Neural progenitor cell (in vitro differentiated cells): ENCODE measurements around the gene GATAD2B. TPM values are rescaled to one million over a fixed set of nuclear protein-coding genes. Genes with fewer than 3 reads are reported as not detected.
"Not testable (repeated sequence)": the region's sequence is repeated elsewhere in the genome, so short reads cannot be mapped to it uniquely, and the experiment has no call there.

Source experiments
- DNase-seq: peaks from one replicate; pipeline ENCODE4 v3.0.0-alpha.2; 2016; ENCODE audit warnings: low spot score
- H2AFZ ChIP-seq: fragments of 200-600 bp; sonication (generic); replicated peaks from 2 replicates; pipeline ENCODE4 v1.6.1; 2016; ENCODE audit warnings: antibody characterized with exemption
- H3F3A ChIP-seq: fragments of 200-600 bp; sonication (generic); 2 replicates; pipeline ENCODE4 v1.6.1; 2016; ENCODE audit warnings: antibody characterized with exemption, low read depth
- H3K27ac ChIP-seq: fragments of 200-600 bp; sonication (generic); 2 replicates; pipeline ENCODE4 v1.5.1; 2016; ENCODE audit warnings: mild to moderate bottlenecking
- H3K27me3 ChIP-seq: fragments of 200-600 bp; sonication (generic); 2 replicates; pipeline ENCODE4 v1.6.1; 2016; ENCODE audit warnings: mild to moderate bottlenecking, moderate library complexity
- H3K36me3 ChIP-seq: fragments of 200-600 bp; sonication (generic); 2 replicates; pipeline ENCODE4 v1.5.1; 2016
- H3K4me1 ChIP-seq: fragments of 200-600 bp; sonication (generic); 2 replicates; pipeline ENCODE4 v1.6.1; 2016; ENCODE audit warnings: mixed run types
- H3K4me2 ChIP-seq: fragments of 200-600 bp; sonication (generic); 2 replicates; pipeline ENCODE4 v1.6.1; 2016
- H3K4me3 ChIP-seq: fragments of 200-600 bp; sonication (generic); 2 replicates; pipeline ENCODE4 v1.5.1; 2016
- H3K79me2 ChIP-seq: fragments of 200-600 bp; sonication (generic); 2 replicates; pipeline ENCODE4 v1.6.1; 2016; ENCODE audit warnings: low read depth
- H3K9ac ChIP-seq: fragments of 200-600 bp; sonication (generic); 2 replicates; pipeline ENCODE4 v1.6.1; 2016
- H3K9me3 ChIP-seq: fragments of 200-600 bp; sonication (generic); 2 replicates; pipeline ENCODE4 v1.5.1; 2016; ENCODE audit warnings: low read depth
- H4K20me1 ChIP-seq: fragments of 200-600 bp; sonication (generic); 2 replicates; pipeline ENCODE4 v1.6.1; 2016; ENCODE audit warnings: low read depth
- H3K27ac Mint-ChIP-seq: 3 replicates; pipeline ENCODE4 v1.8.0; 2021; ENCODE audit warnings: mixed read lengths
- H3K27me3 Mint-ChIP-seq: 2 replicates; pipeline ENCODE4 v1.8.0; 2022; ENCODE audit warnings: low read depth, mild to moderate bottlenecking, inconsistent platforms, moderate library complexity, mixed read lengths; ENCODE audit not compliant: insufficient read depth
- H3K36me3 Mint-ChIP-seq: 3 replicates; pipeline ENCODE4 v1.8.0; 2021; ENCODE audit warnings: mixed read lengths
- H3K4me1 Mint-ChIP-seq: 3 replicates; pipeline ENCODE4 v1.8.0; 2021; ENCODE audit warnings: mixed read lengths
- H3K4me3 Mint-ChIP-seq: 3 replicates; pipeline ENCODE4 v1.8.0; 2021; ENCODE audit warnings: mild to moderate bottlenecking, moderate library complexity, mixed read lengths
- H3K9me3 Mint-ChIP-seq: 3 replicates; pipeline ENCODE4 v1.8.0; 2020; ENCODE audit warnings: mixed read lengths
- CTCF ChIP-seq: fragments of 200-600 bp; sonication (generic); IDR thresholded peaks from 2 replicates; pipeline ENCODE4 v1.5.1; 2017; ENCODE audit warnings: antibody characterized with exemption, mild to moderate bottlenecking
- EZH2 ChIP-seq: fragments of 200-600 bp; sonication (generic); IDR thresholded peaks from 2 replicates; pipeline ENCODE4 v1.6.1; 2017; ENCODE audit warnings: antibody characterized with exemption, mild to moderate bottlenecking, moderate library complexity
- EZH2phosphoT487 ChIP-seq: fragments of 200-600 bp; sonication (generic); IDR thresholded peaks from 2 replicates; pipeline ENCODE4 v1.6.1; 2017; ENCODE audit warnings: antibody characterized with exemption
- total RNA-seq: library from RNA; depleted of rRNA; stranded (reverse); fragments of >200 nt; gene quantifications from 2 replicates; pipeline ENCODE4 v1.2.3, GENCODE V29; 2015; ENCODE audit warnings: low replicate concordance

The GATAD2B gene
- total RNA-seq, 1 donor from 2014 or later: 14.8 TPM

- Histone ChIP-seq H3K27me3 (no peaks in the 10 kb centered on the region), H3K9me3 (no peaks in the 10 kb centered on the region), H3K36me3 (no peaks in the 10 kb centered on the region), H3K4me2 (no peak overlapping the region), H2AFZ (no peak overlapping the region), H3F3A (no peaks in the 10 kb centered on the region), H3K4me3 (no peak overlapping the region), H3K4me1 (no peaks in the 10 kb centered on the region), H3K9ac (no peak overlapping the region), H3K79me2 (peaks cover 100% of the 10 kb centered on the region), H4K20me1 (peaks cover 77% of the 10 kb centered on the region), H3K27ac (no peak overlapping the region)
- DNase-seq: no peak
- Mint-ChIP-seq H3K4me1 (no peaks in the 10 kb centered on the region), H3K4me3 (no peak overlapping the region), H3K36me3 (peaks cover 15% of the 10 kb centered on the region), H3K9me3 (peaks cover 2% of the 10 kb centered on the region), H3K27ac (no peak overlapping the region), H3K27me3 (peaks cover 2% of the 10 kb centered on the region)
- TF ChIP-seq EZH2 (no peak), CTCF (no peak), EZH2phosphoT487 (no peak)
These were observed 16.4 kb downstream of the GATAD2B start for GRCh38 chr1:153906396-153906795.

GRCh38 chr1:153905908-153906307, 16.9 kb downstream of the GATAD2B start:
- not testable (repeated sequence) for DNase-seq, H3K4me1 ChIP-seq, H3K4me3 ChIP-seq, H3K4me2 ChIP-seq, H3K9ac ChIP-seq, H3K9me3 Mint-ChIP-seq, H3K4me1 Mint-ChIP-seq, H3K4me3 Mint-ChIP-seq, H3K27me3 ChIP-seq, H3F3A ChIP-seq, H3K27me3 Mint-ChIP-seq, H2AFZ ChIP-seq, H3K27ac Mint-ChIP-seq, H3K9me3 ChIP-seq, H3K27ac ChIP-seq, H3K36me3 ChIP-seq
- H3K36me3 Mint-ChIP-seq: peaks cover 12% of the 10 kb centered on the region
- Histone ChIP-seq H3K79me2 (peaks cover 100% of the 10 kb centered on the region), H4K20me1 (peaks cover 77% of the 10 kb centered on the region)

- Histone ChIP-seq H2AFZ (no peak overlapping the region), H3K79me2 (peaks cover 100% of the 10 kb centered on the region), H3K4me2 (no peak overlapping the region), H3K9ac (no peak overlapping the region), H4K20me1 (peaks cover 83% of the 10 kb centered on the region), H3K27ac (no peak overlapping the region), H3K4me3 (no peak overlapping the region), H3K9me3 (no peaks in the 10 kb centered on the region), H3K36me3 (no peaks in the 10 kb centered on the region), H3K27me3 (no peaks in the 10 kb centered on the region), H3F3A (no peaks in the 10 kb centered on the region), H3K4me1 (no peaks in the 10 kb centered on the region)
- Mint-ChIP-seq H3K36me3 (peaks cover 17% of the 10 kb centered on the region), H3K9me3 (no peaks in the 10 kb centered on the region), H3K27me3 (peaks cover 2% of the 10 kb centered on the region), H3K4me1 (peaks cover 3% of the 10 kb centered on the region), H3K27ac (no peak overlapping the region), H3K4me3 (no peak overlapping the region)
- TF ChIP-seq EZH2phosphoT487 (no peak), CTCF (no peak), EZH2 (no peak)
- DNase-seq: no peak
These were observed 18.8 kb downstream of the GATAD2B start for GRCh38 chr1:153903841-153904455.

GRCh38 chr1:153899509-153899908, 23.3 kb downstream of the GATAD2B start:
- Histone ChIP-seq H3K79me2 (peaks cover 100% of the 10 kb centered on the region), H3K27ac (no peak overlapping the region), H3K36me3 (no peaks in the 10 kb centered on the region), H3K9ac (no peak overlapping the region), H3K27me3 (no peaks in the 10 kb centered on the region), H4K20me1 (peaks cover 82% of the 10 kb centered on the region), H3K9me3 (no peaks in the 10 kb centered on the region), H3F3A (peaks cover 4% of the 10 kb centered on the region), H2AFZ (no peak overlapping the region), H3K4me1 (no peaks in the 10 kb centered on the region), H3K4me2 (no peak overlapping the region), H3K4me3 (no peak overlapping the region)
- no peak for DNase-seq
- H3K36me3 Mint-ChIP-seq: peaks cover 12% of the 10 kb centered on the region
- no peaks in the 10 kb centered on the region for H3K27me3 Mint-ChIP-seq
- no peak overlapping the region for H3K4me3 Mint-ChIP-seq
- TF ChIP-seq EZH2 (no peak), CTCF (no peak), EZH2phosphoT487 (no peak)
- no peak overlapping the region for H3K27ac Mint-ChIP-seq
- H3K4me1 Mint-ChIP-seq: peaks cover 3% of the 10 kb centered on the region
- no peaks in the 10 kb centered on the region for H3K9me3 Mint-ChIP-seq

- not testable (repeated sequence) for H3K4me3 Mint-ChIP-seq, H3K9me3 Mint-ChIP-seq, H3F3A ChIP-seq, H3K27me3 ChIP-seq, H3K4me2 ChIP-seq, DNase-seq, H3K9ac ChIP-seq, H3K36me3 ChIP-seq, H2AFZ ChIP-seq, H3K4me1 ChIP-seq, H3K4me1 Mint-ChIP-seq, H3K9me3 ChIP-seq, H3K27me3 Mint-ChIP-seq, H3K4me3 ChIP-seq, H3K27ac Mint-ChIP-seq, H3K27ac ChIP-seq
- H3K79me2 ChIP-seq: peaks cover 99% of the 10 kb centered on the region
- H4K20me1 ChIP-seq: peaks cover 78% of the 10 kb centered on the region
- H3K36me3 Mint-ChIP-seq: peaks cover 20% of the 10 kb centered on the region
These were observed 26.9 kb downstream of the GATAD2B start for GRCh38 chr1:153895866-153896265.

- not testable (repeated sequence) for H3K36me3 ChIP-seq, H3K4me3 ChIP-seq, H3K27ac ChIP-seq, H3K4me2 ChIP-seq, H3K27me3 ChIP-seq, H3K9me3 Mint-ChIP-seq, H2AFZ ChIP-seq, H3K4me1 Mint-ChIP-seq, DNase-seq, H3K4me1 ChIP-seq, H3F3A ChIP-seq, H3K27me3 Mint-ChIP-seq, H3K9me3 ChIP-seq, H3K4me3 Mint-ChIP-seq, H3K9ac ChIP-seq, H3K27ac Mint-ChIP-seq
- Histone ChIP-seq H4K20me1 (peaks cover 77% of the 10 kb centered on the region), H3K79me2 (peaks cover 99% of the 10 kb centered on the region)
- H3K36me3 Mint-ChIP-seq: peaks cover 23% of the 10 kb centered on the region
These were observed 31.7 kb downstream of the GATAD2B start for GRCh38 chr1:153891042-153891441.
